Mesendoderm (in vitro differentiated cells): ENCODE measurements around the gene VWA5A.

Experiments used
- DNase-seq: peaks from one replicate; pipeline ENCODE4 v3.0.0; 2013
- H2AK5ac ChIP-seq: 2 replicates; pipeline ENCODE4 v1.6.1; 2013; ENCODE audit warnings: low read length, inconsistent platforms
- H2BK120ac ChIP-seq: 2 replicates; pipeline ENCODE4 v1.6.1; 2013; ENCODE audit warnings: low read depth, mild to moderate bottlenecking, low read length, moderate library complexity, mixed read lengths
- H2BK15ac ChIP-seq: replicated peaks from 2 replicates; pipeline ENCODE4 v1.6.1; 2013; ENCODE audit warnings: low read depth, mild to moderate bottlenecking, moderate library complexity
- H2BK5ac ChIP-seq: 2 replicates; pipeline ENCODE4 v1.6.1; 2013; ENCODE audit warnings: low read length, inconsistent platforms
- H3K18ac ChIP-seq: 2 replicates; pipeline ENCODE4 v1.6.1; 2013; ENCODE audit warnings: mild to moderate bottlenecking, low read length, mixed read lengths
- H3K23ac ChIP-seq: one replicate; pipeline ENCODE4 v1.6.1; 2013; ENCODE audit warnings: low read length
- H3K27ac ChIP-seq: 2 replicates; pipeline ENCODE4 v1.5.1; 2013; ENCODE audit warnings: low read depth, mild to moderate bottlenecking, inconsistent platforms, low read length, moderate library complexity
- H3K27me3 ChIP-seq: 2 replicates; pipeline ENCODE4 v1.6.1; 2013; ENCODE audit warnings: low read length, control low read depth, mild to moderate bottlenecking, inconsistent platforms; ENCODE audit not compliant: insufficient read depth, poor library complexity
- H3K36me3 ChIP-seq: 2 replicates; pipeline ENCODE4 v1.6.1; 2013; ENCODE audit warnings: low read length, inconsistent platforms; ENCODE audit not compliant: control insufficient read depth, insufficient read depth
- H3K4ac ChIP-seq: one replicate; pipeline ENCODE4 v1.6.1; 2013; ENCODE audit warnings: low read depth, mild to moderate bottlenecking, low read length, moderate library complexity
- H3K4me1 ChIP-seq: 2 replicates; pipeline ENCODE4 v1.6.1; 2013; ENCODE audit warnings: low read depth, low read length, inconsistent platforms; ENCODE audit not compliant: control insufficient read depth
- H3K4me2 ChIP-seq: 2 replicates; pipeline ENCODE4 v1.6.1; 2013; ENCODE audit warnings: low read length
- H3K4me3 ChIP-seq: 2 replicates; pipeline ENCODE4 v1.5.1; 2013; ENCODE audit warnings: mild to moderate bottlenecking, low read length
- H3K56ac ChIP-seq: one replicate; pipeline ENCODE4 v1.6.1; 2013; ENCODE audit warnings: low read length
- H3K79me1 ChIP-seq: 2 replicates; pipeline ENCODE4 v1.6.1; 2013; ENCODE audit warnings: low read length, inconsistent platforms
- H3K79me2 ChIP-seq: 2 replicates; pipeline ENCODE4 v1.6.1; 2013; ENCODE audit warnings: mild to moderate bottlenecking, low read length; ENCODE audit not compliant: control insufficient read depth, insufficient read depth
- H3K9ac ChIP-seq: 2 replicates; pipeline ENCODE4 v1.6.1; 2013; ENCODE audit warnings: low read length, inconsistent platforms
- H4K5ac ChIP-seq: one replicate; pipeline ENCODE4 v1.6.1; 2013; ENCODE audit warnings: low read length
- H4K8ac ChIP-seq: one replicate; pipeline ENCODE4 v1.6.1; 2013; ENCODE audit warnings: low read depth, mild to moderate bottlenecking, control low read depth, low read length, moderate library complexity
- WGBS: extraction: QIAGEN DNeasy Blood & Tissue Kit; methylation state at CpG from one replicate; pipeline ENCODE4 v1.1.7; 2013; ENCODE audit warnings: low lambda C conversion rate, missing lambda C conversion rate; ENCODE audit not compliant: insufficient coverage; ENCODE audit errors: extremely low coverage; 5-methylcytosine and 5-hydroxymethylcytosine counted together

The VWA5A gene

GRCh38 chr11:124078591-124078990 lies 36.7 kb upstream of the VWA5A start:
- H3K23ac ChIP-seq, result no peak overlapping the region

GRCh38 chr11:124079631-124080326 lies 35.5 kb upstream of the VWA5A start:
- no peak for DNase-seq
- H3K4me1 ChIP-seq, result no peaks in the 10 kb centered on the region
- no peak overlapping the region for H3K9ac ChIP-seq
- H4K8ac ChIP-seq, result no peak overlapping the region
- no peaks in the 10 kb centered on the region for H3K79me1 ChIP-seq
- no peak overlapping the region for H3K4me3 ChIP-seq
- no peak overlapping the region for H3K4ac ChIP-seq
- H2BK15ac ChIP-seq, result no peak overlapping the region
- no CpG with 5 or more reads among the region's 8 CpGs for WGBS
- no peak overlapping the region for H2AK5ac ChIP-seq
- no peak overlapping the region for H3K23ac ChIP-seq
- no peak overlapping the region for H3K56ac ChIP-seq
- H3K27ac ChIP-seq, result no peak overlapping the region
- no peaks in the 10 kb centered on the region for H3K36me3 ChIP-seq
- no peaks in the 10 kb centered on the region for H3K79me2 ChIP-seq
- no peak overlapping the region for H3K18ac ChIP-seq
- H3K4me2 ChIP-seq, result no peak overlapping the region
- no peak overlapping the region for H2BK120ac ChIP-seq
- H4K5ac ChIP-seq, result no peak overlapping the region
- H3K27me3 ChIP-seq, result no peaks in the 10 kb centered on the region
- H2BK5ac ChIP-seq, result no peak overlapping the region

More at GRCh38 chr11:124078591-124078990, 36.7 kb upstream of the VWA5A start:
- H3K27me3 ChIP-seq, result no peaks in the 10 kb centered on the region
- no peaks in the 10 kb centered on the region for H3K79me1 ChIP-seq
- H3K79me2 ChIP-seq, result no peaks in the 10 kb centered on the region
- DNase-seq, result no peak
- no peak overlapping the region for H3K18ac ChIP-seq
- H2BK5ac ChIP-seq, result no peak overlapping the region
- no peak overlapping the region for H3K4ac ChIP-seq
- no peak overlapping the region for H2AK5ac ChIP-seq
- H2BK120ac ChIP-seq, result no peak overlapping the region
- no peak overlapping the region for H4K5ac ChIP-seq
- no peaks in the 10 kb centered on the region for H3K36me3 ChIP-seq
- H3K4me3 ChIP-seq, result no peak overlapping the region
- no peak overlapping the region for H2BK15ac ChIP-seq
- H3K9ac ChIP-seq, result no peak overlapping the region
- no peaks in the 10 kb centered on the region for H3K4me1 ChIP-seq
- H4K8ac ChIP-seq, result no peak overlapping the region
- H3K27ac ChIP-seq, result no peak overlapping the region
- WGBS, result no CpG with 5 or more reads among the region's 2 CpGs
- H3K4me2 ChIP-seq, result no peak overlapping the region
- no peak overlapping the region for H3K56ac ChIP-seq

GRCh38 chr11:124080327-124081001 lies 34.8 kb upstream of the VWA5A start:
- Histone ChIP-seq H3K27me3 (no peaks in the 10 kb centered on the region), H4K8ac (no peak overlapping the region), H3K9ac (no peak overlapping the region), H3K79me2 (no peaks in the 10 kb centered on the region), H3K56ac (no peak overlapping the region), H2BK120ac (no peak overlapping the region), H3K27ac (no peak overlapping the region), H2AK5ac (no peak overlapping the region), H3K4me2 (no peak overlapping the region), H3K23ac (no peak overlapping the region), H3K4me3 (no peak overlapping the region), H4K5ac (no peak overlapping the region), H2BK15ac (no peak overlapping the region), H3K79me1 (no peaks in the 10 kb centered on the region), H3K36me3 (no peaks in the 10 kb centered on the region), H3K18ac (no peak overlapping the region), H2BK5ac (no peak overlapping the region), H3K4ac (no peak overlapping the region), H3K4me1 (no peaks in the 10 kb centered on the region)
- no CpG with 5 or more reads among the region's 8 CpGs for whole genome bisulfite sequencing
- DNase-seq, result peak; percentile 36

GRCh38 chr11:124081483-124081882 lies 33.8 kb upstream of the VWA5A start:
- Histone ChIP-seq H3K9ac (no peak overlapping the region), H4K5ac (no peak overlapping the region), H3K56ac (no peak overlapping the region), H4K8ac (no peak overlapping the region), H2BK5ac (no peak overlapping the region), H3K18ac (no peak overlapping the region), H3K79me2 (no peaks in the 10 kb centered on the region), H2BK120ac (no peak overlapping the region), H3K4me1 (no peaks in the 10 kb centered on the region), H2AK5ac (no peak overlapping the region), H3K4ac (no peak overlapping the region), H3K27me3 (no peaks in the 10 kb centered on the region), H2BK15ac (no peak overlapping the region), H3K79me1 (no peaks in the 10 kb centered on the region), H3K23ac (no peak overlapping the region), H3K36me3 (no peaks in the 10 kb centered on the region), H3K27ac (no peak overlapping the region), H3K4me3 (no peak overlapping the region), H3K4me2 (no peak overlapping the region)
- no CpG with 5 or more reads among the region's 3 CpGs for WGBS
- no peak for DNase-seq

DNA sequence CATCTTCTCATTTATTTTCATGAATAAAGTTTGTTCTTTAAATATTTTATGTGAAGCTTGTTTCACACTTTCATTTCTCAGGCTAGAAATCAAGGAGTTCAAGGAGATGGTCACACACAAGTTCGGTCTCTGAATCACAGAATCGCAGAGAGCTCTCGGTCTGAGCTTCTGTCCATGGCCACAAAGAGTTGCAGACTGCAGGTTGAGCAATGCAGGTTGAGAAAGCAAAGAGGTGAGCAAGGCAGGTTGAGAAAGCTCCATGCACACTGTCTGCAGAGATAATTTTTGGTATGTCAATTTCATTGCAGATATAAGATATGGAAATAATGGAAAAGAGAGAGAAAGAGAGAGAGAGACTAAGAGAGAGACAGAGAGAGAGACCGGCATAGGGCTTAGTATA lies 32.9 kb upstream of the VWA5A start:
- no peak overlapping the region for H2AK5ac ChIP-seq
- DNase-seq, result no peak
- H4K5ac ChIP-seq, result no peak overlapping the region
- no peaks in the 10 kb centered on the region for H3K79me1 ChIP-seq
- H4K8ac ChIP-seq, result no peak overlapping the region
- no peak overlapping the region for H3K27ac ChIP-seq
- H3K4me2 ChIP-seq, result no peak overlapping the region
- no peaks in the 10 kb centered on the region for H3K27me3 ChIP-seq
- no peak overlapping the region for H3K4ac ChIP-seq
- no peak overlapping the region for H2BK15ac ChIP-seq
- no peaks in the 10 kb centered on the region for H3K79me2 ChIP-seq
- no peak overlapping the region for H3K4me3 ChIP-seq
- no peak overlapping the region for H3K56ac ChIP-seq
- no peak overlapping the region for H3K23ac ChIP-seq
- H2BK120ac ChIP-seq, result no peak overlapping the region
- H3K4me1 ChIP-seq, result no peaks in the 10 kb centered on the region
- no peak overlapping the region for H3K18ac ChIP-seq
- no CpG with 5 or more reads among the region's 4 CpGs for WGBS
- no peaks in the 10 kb centered on the region for H3K36me3 ChIP-seq
- no peak overlapping the region for H2BK5ac ChIP-seq
- no peak overlapping the region for H3K9ac ChIP-seq
